Subcutaneous preadipocyte (primary cell): ENCODE data around the gene UBE2C. TPM values are rescaled to one million over a fixed set of nuclear protein-coding genes. Genes with fewer than 3 reads are reported as not detected.
A peak's percentile ranks its signal among the peaks of the same experiment; 100 is the strongest.

Source experiments
- small RNA-seq: library from RNA; depleted of rRNA; stranded (forward); fragments of <200 nt; gene quantifications from one replicate; pipeline ENCODE3, GENCODE V24; 2012
- total RNA-seq: library from RNA; depleted of rRNA; stranded (reverse); fragments of >200 nt; gene quantifications from 2 replicates; pipeline ENCODE4 v1.2.3, GENCODE V29; 2012

UBE2C gene
- total RNA-seq, result 31.2 and 36.4 TPM in 2 replicates

GRCh38 chr20:45812157-45813005 is at the start of gene UBE2C:
Gene UBE2C (plus strand): TSS chr20:45812644. CDS start chr20:45812696, 52 bp downstream.

GRCh38 chr20:45827030-45827652 is 14.7 kb downstream of the UBE2C start, which contains the start of gene TNNC2:
Gene TNNC2 (minus strand): TSS chr20:45827312. CDS start chr20:45827248, 64 bp downstream.

GRCh38 chr20:45833030-45833882 is 20.8 kb downstream of the UBE2C start, which contains the start of gene SNX21:
Gene SNX21 (plus strand): TSS chr20:45833799. CDS start chr20:45833920, 121 bp downstream.

GRCh38 chr20:45857114-45857881 is 44.9 kb downstream of the UBE2C start, which contains the start of the genes ACOT8 and ZSWIM3:
Gene ACOT8 (minus strand): TSS chr20:45857392. CDS start chr20:45857315, 77 bp downstream.
Gene ZSWIM3 (plus strand): TSS chr20:45857614. CDS start chr20:45857826, 212 bp downstream.

Small RNAs within 50 kb of the gene (small RNA-seq; reads per million reads assigned to genes)
- gene RNU6ATAC38P, result 1.7 reads per million, percentile 76 among the genes with 10 or more reads in this experiment

Other genes with a start within 250 kb of the UBE2C start
- gene WFDC8, start 233.4 kb upstream of the UBE2C start, total RNA-seq, result not detected in 2 replicates
- gene WFDC10A, start 182.9 kb upstream of the UBE2C start, total RNA-seq, result 0.73 TPM in 1 of 2 replicates, not detected in the other
- gene WFDC9, start 181.4 kb upstream of the UBE2C start, total RNA-seq, result not detected in 2 replicates
- not detected in 2 replicates for gene WFDC11, start 142.4 kb upstream of the UBE2C start, total RNA-seq
- not detected in 2 replicates for gene WFDC13, start 110.6 kb upstream of the UBE2C start, total RNA-seq
- not detected in 2 replicates for gene WFDC10B, start 107.6 kb upstream of the UBE2C start, total RNA-seq
- not detected in 2 replicates for gene SPINT4, start 90.3 kb upstream of the UBE2C start, total RNA-seq
- 0.20 and 0.73 TPM in 2 replicates for gene WFDC3, start 20.8 kb upstream of the UBE2C start, total RNA-seq
- gene DNTTIP1, start 20.7 kb upstream of the UBE2C start, total RNA-seq, result 13.5 and 15.4 TPM in 2 replicates
- gene TNNC2, start 14.7 kb downstream of the UBE2C start, total RNA-seq, result 0.73 TPM in 1 of 2 replicates, not detected in the other
- gene SNX21, start 21.2 kb downstream of the UBE2C start, total RNA-seq, result 87.6 and 101 TPM in 2 replicates
- gene ACOT8, start 44.7 kb downstream of the UBE2C start, total RNA-seq, result 25.6 and 30.1 TPM in 2 replicates
- 3.9 and 4.8 TPM in 2 replicates for gene ZSWIM3, start 45.0 kb downstream of the UBE2C start, total RNA-seq
- 10.4 and 11.0 TPM in 2 replicates for gene ZSWIM1, start 68.6 kb downstream of the UBE2C start, total RNA-seq
- 1.4 and 1.5 TPM in 2 replicates for gene SPATA25, start 75.0 kb downstream of the UBE2C start, total RNA-seq
- gene NEURL2, start 78.6 kb downstream of the UBE2C start, total RNA-seq, result 2.6 and 2.7 TPM in 2 replicates
- 90.1 and 95.2 TPM in 2 replicates for gene CTSA, start 78.7 kb downstream of the UBE2C start, total RNA-seq
- 6.6 and 33.1 TPM in 2 replicates for gene PLTP, start 99.5 kb downstream of the UBE2C start, total RNA-seq
- 10.7 and 11.3 TPM in 2 replicates for gene PCIF1, start 122.0 kb downstream of the UBE2C start, total RNA-seq
- 16.9 and 23.7 TPM in 2 replicates for gene ZNF335, start 159.6 kb downstream of the UBE2C start, total RNA-seq
- gene MMP9, start 196.3 kb downstream of the UBE2C start, total RNA-seq, result not detected in 2 replicates
- gene SLC12A5, start 216.6 kb downstream of the UBE2C start, total RNA-seq, result not detected in 2 replicates